LNCaP clone FGC (cell line): ENCODE measurements around the gene ATR.

Experiments
- DNase-seq: peaks from one replicate; pipeline ENCODE4 v3.0.0-alpha.2; 2011; ENCODE audit warnings: low read depth
- H3K4me3 ChIP-seq: 2 replicates; pipeline ENCODE4 v1.5.1; 2011; ENCODE audit warnings: mild to moderate bottlenecking, low read depth, low read length, control low read depth
- TF ChIP-seq, protein P1 (sequence below): IDR thresholded peaks from 2 replicates; pipeline ENCODE4 v1.5.1; 2012; ENCODE audit warnings: mild to moderate bottlenecking; ENCODE audit not compliant: control insufficient read depth, insufficient read depth; ENCODE audit errors: extremely low read depth

The ATR gene

DNA sequence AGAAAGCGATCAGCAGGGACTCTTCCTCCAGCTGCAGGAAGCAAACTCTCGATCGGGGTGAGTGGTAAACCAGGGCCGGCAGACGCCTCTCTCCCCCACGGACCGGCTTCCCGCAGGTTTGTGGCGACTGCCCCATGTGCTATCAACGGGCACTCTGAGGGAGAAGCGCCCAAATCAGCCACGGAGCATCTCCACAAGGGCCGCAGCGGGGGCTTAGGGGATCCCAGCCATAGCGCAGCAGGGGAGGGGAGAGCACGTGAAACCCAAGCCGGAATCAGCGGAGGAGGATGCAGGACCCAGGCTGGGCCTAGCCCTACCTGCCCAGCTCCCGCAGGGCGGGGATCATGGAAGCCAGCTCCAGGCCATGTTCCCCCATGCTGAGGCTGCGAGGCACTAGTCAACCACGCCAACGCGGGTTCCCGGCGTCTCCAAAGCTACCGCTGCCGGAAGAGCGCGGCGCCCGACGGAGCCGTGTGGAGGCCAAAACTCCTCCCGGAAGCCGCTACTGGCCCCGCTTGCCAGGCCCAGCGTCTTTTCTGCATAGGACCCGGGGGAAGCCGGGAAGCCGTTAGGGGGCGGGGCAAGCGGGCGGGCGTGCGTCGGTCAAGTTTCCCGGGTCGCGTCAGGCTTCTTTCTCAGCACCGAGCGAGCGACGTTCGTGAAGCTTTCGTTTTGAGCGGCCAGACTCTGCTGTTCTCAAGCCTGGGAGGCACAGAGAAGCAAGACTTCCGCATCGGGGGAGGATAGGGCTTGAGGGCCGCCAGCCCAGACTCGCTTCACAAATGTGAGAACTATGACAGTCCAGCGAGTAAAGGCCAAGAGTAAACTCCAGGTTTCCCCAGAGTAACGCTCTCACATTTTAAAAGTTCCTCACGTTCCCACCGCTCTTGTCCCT, at the start of gene ATR:
Gene ATR, minus strand, starts transcription at position 405 of the 895 bp plus-strand sequence. Its CDS starts 29 bp downstream, at position 376.
- TF ChIP-seq, protein P1, sequence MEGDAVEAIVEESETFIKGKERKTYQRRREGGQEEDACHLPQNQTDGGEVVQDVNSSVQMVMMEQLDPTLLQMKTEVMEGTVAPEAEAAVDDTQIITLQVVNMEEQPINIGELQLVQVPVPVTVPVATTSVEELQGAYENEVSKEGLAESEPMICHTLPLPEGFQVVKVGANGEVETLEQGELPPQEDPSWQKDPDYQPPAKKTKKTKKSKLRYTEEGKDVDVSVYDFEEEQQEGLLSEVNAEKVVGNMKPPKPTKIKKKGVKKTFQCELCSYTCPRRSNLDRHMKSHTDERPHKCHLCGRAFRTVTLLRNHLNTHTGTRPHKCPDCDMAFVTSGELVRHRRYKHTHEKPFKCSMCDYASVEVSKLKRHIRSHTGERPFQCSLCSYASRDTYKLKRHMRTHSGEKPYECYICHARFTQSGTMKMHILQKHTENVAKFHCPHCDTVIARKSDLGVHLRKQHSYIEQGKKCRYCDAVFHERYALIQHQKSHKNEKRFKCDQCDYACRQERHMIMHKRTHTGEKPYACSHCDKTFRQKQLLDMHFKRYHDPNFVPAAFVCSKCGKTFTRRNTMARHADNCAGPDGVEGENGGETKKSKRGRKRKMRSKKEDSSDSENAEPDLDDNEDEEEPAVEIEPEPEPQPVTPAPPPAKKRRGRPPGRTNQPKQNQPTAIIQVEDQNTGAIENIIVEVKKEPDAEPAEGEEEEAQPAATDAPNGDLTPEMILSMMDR = no peak
- peak within 1 kb of the TSS; percentile 87 for H3K4me3 ChIP-seq
- peak; percentile 87 for DNase-seq

DNA sequence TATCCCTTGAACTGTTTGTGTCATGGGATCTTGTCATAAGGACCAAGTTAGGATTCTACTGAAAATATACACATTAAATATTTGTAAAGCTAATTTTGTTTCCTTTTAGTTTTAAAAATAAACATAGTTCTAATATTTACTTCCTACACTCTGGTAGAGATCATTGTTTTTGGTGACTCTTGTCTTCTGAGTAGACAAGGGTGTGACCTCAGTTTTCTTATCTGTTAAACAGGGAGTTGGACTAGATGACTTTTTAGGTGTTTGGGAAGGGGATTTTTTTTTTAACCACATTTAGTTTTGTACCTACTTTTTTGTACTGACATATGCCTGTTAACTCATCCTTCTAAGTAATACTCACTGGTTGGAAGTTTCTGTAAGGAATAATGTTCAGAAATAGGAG, 48.4 kb upstream of the ATR start:
- TF ChIP-seq, protein P1 = no peak
- H3K4me3 ChIP-seq = no peak overlapping the region
- no peak for DNase-seq

DNA sequence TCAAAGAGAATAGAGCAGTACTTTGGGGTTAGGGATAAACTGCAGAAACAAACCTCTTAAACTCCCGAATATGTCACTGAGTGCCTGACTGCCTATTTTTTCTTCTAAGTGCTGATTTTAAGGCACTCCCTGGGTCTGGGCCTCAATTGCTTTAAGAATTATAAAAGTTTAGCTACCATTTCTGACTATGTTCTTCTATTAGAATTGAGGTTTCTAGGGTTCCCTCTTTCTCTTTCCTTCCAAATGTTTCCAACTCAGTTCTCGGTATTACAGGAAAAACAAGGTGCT, 46.6 kb upstream of the ATR start:
- TF ChIP-seq, protein P1 = no peak
- no peak for DNase-seq
- no peak overlapping the region for H3K4me3 ChIP-seq

DNA sequence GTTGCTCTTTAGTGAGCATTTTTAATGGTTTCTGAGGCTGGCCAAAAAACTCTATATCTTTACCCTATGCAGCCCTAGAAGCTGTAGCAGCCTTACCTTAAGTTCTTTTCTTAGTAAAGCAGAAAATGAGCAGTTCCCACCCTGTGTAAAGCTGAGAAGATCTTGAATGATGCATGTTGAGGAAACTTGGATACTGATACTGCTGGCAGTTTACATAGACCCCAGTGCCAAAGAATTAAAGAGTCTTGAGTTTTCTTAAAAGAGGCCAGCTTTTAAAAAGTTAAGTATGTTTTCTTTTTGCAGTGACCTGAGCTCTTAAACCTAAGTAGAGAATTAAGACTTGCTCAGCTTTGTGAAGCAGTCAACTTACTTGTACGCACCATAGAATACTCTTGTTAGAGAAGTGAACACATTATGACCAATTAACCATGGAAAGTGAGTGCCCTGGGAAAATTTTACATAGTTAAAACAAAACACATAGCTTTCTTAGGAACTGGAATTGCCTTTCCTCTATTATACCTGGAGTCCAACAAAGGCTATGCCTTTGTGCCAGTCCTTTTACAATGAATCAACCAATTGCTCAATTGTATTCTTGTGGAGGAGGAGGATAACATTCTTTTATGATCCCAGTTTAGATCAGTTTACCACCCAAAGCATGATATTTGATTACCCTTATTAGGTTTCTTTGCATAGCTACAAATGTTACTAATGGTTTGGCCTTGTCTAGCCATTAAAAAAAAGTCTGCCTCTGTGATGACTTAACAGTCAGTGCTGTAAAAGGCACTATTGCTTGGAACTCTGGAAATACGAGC, 46.0 kb upstream of the ATR start:
- H3K4me3 ChIP-seq = no peak overlapping the region
- TF ChIP-seq, protein P1 = no peak
- DNase-seq = no peak

DNA sequence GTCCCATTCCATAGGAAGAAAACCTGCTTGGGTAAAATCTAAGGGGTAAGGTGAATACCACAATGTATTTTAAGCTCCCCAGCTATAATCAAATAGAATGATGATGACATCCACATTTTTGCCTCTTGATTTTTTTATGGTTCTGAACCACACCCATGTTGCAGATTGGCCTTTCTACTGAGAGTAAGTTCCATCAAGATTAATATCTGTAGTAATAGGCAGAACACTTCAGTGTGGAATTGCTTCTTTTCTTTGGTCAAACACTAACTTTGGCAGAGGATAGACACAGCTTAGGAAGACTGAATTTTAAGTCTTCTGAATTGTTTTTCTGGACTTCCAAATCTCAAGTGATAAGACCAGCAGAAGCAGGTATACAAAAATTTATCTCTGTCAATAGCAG, 44.7 kb upstream of the ATR start:
- no peak for DNase-seq
- TF ChIP-seq, protein P1 = no peak
- H3K4me3 ChIP-seq = no peak overlapping the region

DNA sequence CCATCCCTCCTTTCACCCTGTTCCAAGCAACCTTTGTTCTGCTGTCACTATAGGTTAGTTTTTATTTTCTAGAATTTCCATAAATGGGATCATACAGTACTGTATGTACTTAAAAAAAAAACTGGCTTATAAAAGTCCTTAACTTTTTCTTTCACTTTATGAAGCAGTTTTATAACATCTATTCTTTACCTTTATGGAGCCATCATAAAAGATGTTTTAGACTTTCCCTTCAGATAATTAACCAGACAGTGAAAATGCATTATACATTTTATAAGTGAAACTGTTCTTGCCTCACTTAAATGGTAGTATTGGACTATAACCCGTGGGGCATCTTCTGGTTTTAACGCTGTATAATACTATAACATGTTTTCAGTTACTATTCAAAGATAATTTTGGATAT, 43.9 kb upstream of the ATR start:
- no peak overlapping the region for H3K4me3 ChIP-seq
- no peak for DNase-seq
- TF ChIP-seq, protein P1 = no peak
